ENCODE results near the gene ABCA1. TPM values are rescaled to one million over a fixed set of nuclear protein-coding genes. Genes with fewer than 3 reads are reported as not detected.
A peak's percentile ranks its signal among the peaks of the same experiment; 100 is the strongest.
"Not testable (repeated sequence)": the region's sequence is repeated elsewhere in the genome, so short reads cannot be mapped to it uniquely, and the experiment has no call there.

The ABCA1 gene
- polyA plus RNA-seq (2013, experiment 1 of 2) = 4.9 TPM
- polyA plus RNA-seq (2013, experiment 2 of 2) = 4.1 TPM

- Histone ChIP-seq H3K4me1 (ENCODE audit: insufficient read depth, low read length) (peaks cover 24% of the 10 kb centered on the region), H3K4me3 (ENCODE audit: low read length) (peak within 1 kb of the TSS; percentile 74), H3K9ac (ENCODE audit: low read depth, low read length) (peak within 1 kb of the TSS; percentile 65), H3K27me3 (ENCODE audit: insufficient read depth, low read length) (peaks cover 11% of the 10 kb centered on the region), H3K27ac (ENCODE audit: low read depth, low read length) (no peak within 1 kb of the TSS), H3K9me3 (ENCODE audit: insufficient read depth, low read depth, low read length) (no peaks in the 10 kb centered on the region), H3K36me3 (ENCODE audit: insufficient read depth, low read length) (no peaks in the 10 kb centered on the region)
- under 1% methylated on average over 53 of the region's 53 CpGs for WGBS
Observed at GRCh38 chr9:104927912-104928740, at the start of gene ABCA1. Gene ABCA1, minus strand, starts transcription at chr9:104928155. Its CDS starts 24,476 bp downstream, at chr9:104903679.

- H3K36me3 ChIP-seq (ENCODE audit: insufficient read depth, low read length) = no peaks in the 10 kb centered on the region
- H3K27me3 ChIP-seq (ENCODE audit: insufficient read depth, low read length) = no peaks in the 10 kb centered on the region
- no peak overlapping the region for H3K4me3 ChIP-seq (ENCODE audit: low read length)
- no peak overlapping the region for H3K27ac ChIP-seq (ENCODE audit: low read depth, low read length)
- no peak overlapping the region for H3K9ac ChIP-seq (ENCODE audit: low read depth, low read length)
- no peaks in the 10 kb centered on the region for H3K9me3 ChIP-seq (ENCODE audit: insufficient read depth, low read depth, low read length)
- H3K4me1 ChIP-seq (ENCODE audit: insufficient read depth, low read length) = no peaks in the 10 kb centered on the region
Observed at GRCh38 chr9:104977580-104977979, 49.6 kb upstream of the ABCA1 start.

- Histone ChIP-seq H3K9ac (ENCODE audit: low read depth, low read length) (no peak overlapping the region), H3K4me3 (ENCODE audit: low read length) (no peak overlapping the region), H3K4me1 (ENCODE audit: insufficient read depth, low read length) (no peaks in the 10 kb centered on the region), H3K36me3 (ENCODE audit: insufficient read depth, low read length) (no peaks in the 10 kb centered on the region), H3K9me3 (ENCODE audit: insufficient read depth, low read depth, low read length) (no peaks in the 10 kb centered on the region), H3K27me3 (ENCODE audit: insufficient read depth, low read length) (no peaks in the 10 kb centered on the region), H3K27ac (ENCODE audit: low read depth, low read length) (no peak overlapping the region)
- WGBS = 88% methylated on average over 5 of the region's 6 CpGs
Observed at GRCh38 chr9:104977168-104977567, 49.2 kb upstream of the ABCA1 start.

GRCh38 chr9:104975966-104976595 is 48.1 kb upstream of the ABCA1 start:
- not testable (repeated sequence) for H3K9me3 ChIP-seq (ENCODE audit: insufficient read depth, low read depth, low read length); H3K27me3 ChIP-seq (ENCODE audit: insufficient read depth, low read length); H3K4me3 ChIP-seq (ENCODE audit: low read length); H3K27ac ChIP-seq (ENCODE audit: low read depth, low read length); H3K36me3 ChIP-seq (ENCODE audit: insufficient read depth, low read length); H3K4me1 ChIP-seq (ENCODE audit: insufficient read depth, low read length); H3K9ac ChIP-seq (ENCODE audit: low read depth, low read length)
- 94% methylated on average over 7 of the region's 9 CpGs for WGBS

GRCh38 chr9:104974053-104974962 is 46.4 kb upstream of the ABCA1 start:
- 77% methylated on average over 8 of the region's 8 CpGs for WGBS
- Histone ChIP-seq H3K9ac (ENCODE audit: low read depth, low read length) (no peak overlapping the region), H3K27me3 (ENCODE audit: insufficient read depth, low read length) (no peaks in the 10 kb centered on the region), H3K27ac (ENCODE audit: low read depth, low read length) (no peak overlapping the region), H3K4me3 (ENCODE audit: low read length) (no peak overlapping the region), H3K36me3 (ENCODE audit: insufficient read depth, low read length) (no peaks in the 10 kb centered on the region), H3K9me3 (ENCODE audit: insufficient read depth, low read depth, low read length) (no peaks in the 10 kb centered on the region), H3K4me1 (ENCODE audit: insufficient read depth, low read length) (no peaks in the 10 kb centered on the region; the same call in 1 of the 2 replicates)

- no peak overlapping the region for H3K4me3 ChIP-seq (ENCODE audit: low read length)
- H3K36me3 ChIP-seq (ENCODE audit: insufficient read depth, low read length) = no peaks in the 10 kb centered on the region
- H3K9me3 ChIP-seq (ENCODE audit: insufficient read depth, low read depth, low read length) = no peaks in the 10 kb centered on the region
- no peaks in the 10 kb centered on the region for H3K27me3 ChIP-seq (ENCODE audit: insufficient read depth, low read length)
- no peak overlapping the region for H3K27ac ChIP-seq (ENCODE audit: low read depth, low read length)
- peaks cover 5% of the 10 kb centered on the region; the same call in 1 of the 2 replicates for H3K4me1 ChIP-seq (ENCODE audit: insufficient read depth, low read length)
- WGBS = 90% methylated on average over 3 of the region's 4 CpGs
- no peak overlapping the region for H3K9ac ChIP-seq (ENCODE audit: low read depth, low read length)
Observed at GRCh38 chr9:104972242-104972866, 44.4 kb upstream of the ABCA1 start.

- Histone ChIP-seq H3K4me1 (ENCODE audit: insufficient read depth, low read length) (peaks cover 10% of the 10 kb centered on the region; the same call in 1 of the 2 replicates), H3K9ac (ENCODE audit: low read depth, low read length) (no peak overlapping the region), H3K4me3 (ENCODE audit: low read length) (no peak overlapping the region), H3K27me3 (ENCODE audit: insufficient read depth, low read length) (no peaks in the 10 kb centered on the region), H3K36me3 (ENCODE audit: insufficient read depth, low read length) (no peaks in the 10 kb centered on the region), H3K9me3 (ENCODE audit: insufficient read depth, low read depth, low read length) (no peaks in the 10 kb centered on the region), H3K27ac (ENCODE audit: low read depth, low read length) (no peak overlapping the region)
- 93% methylated on average over 3 of the region's 3 CpGs for WGBS
Observed at GRCh38 chr9:104971511-104971910, 43.6 kb upstream of the ABCA1 start.

- WGBS = 96% methylated on average over 8 of the region's 8 CpGs
- no peaks in the 10 kb centered on the region for H3K27me3 ChIP-seq (ENCODE audit: insufficient read depth, low read length)
Observed at GRCh38 chr9:104970271-104970987, 42.5 kb upstream of the ABCA1 start.

GRCh38 chr9:104969116-104969515 is 41.2 kb upstream of the ABCA1 start:
- H3K4me3 ChIP-seq (ENCODE audit: low read length) = peak overlapping the region; percentile 83
- H3K27me3 ChIP-seq (ENCODE audit: insufficient read depth, low read length) = no peaks in the 10 kb centered on the region
- no peak overlapping the region for H3K9ac ChIP-seq (ENCODE audit: low read depth, low read length)
- H3K4me1 ChIP-seq (ENCODE audit: insufficient read depth, low read length) = peaks cover 10% of the 10 kb centered on the region; the same call in 1 of the 2 replicates
- WGBS = 10% methylated on average over 4 of the region's 4 CpGs
- no peaks in the 10 kb centered on the region for H3K9me3 ChIP-seq (ENCODE audit: insufficient read depth, low read depth, low read length)
- no peaks in the 10 kb centered on the region for H3K36me3 ChIP-seq (ENCODE audit: insufficient read depth, low read length)
- peak overlapping the region; percentile 86; the same call in 1 of the 2 replicates for H3K27ac ChIP-seq (ENCODE audit: low read depth, low read length)

More at GRCh38 chr9:104970271-104970987, 42.5 kb upstream of the ABCA1 start:
- Histone ChIP-seq H3K9ac (ENCODE audit: low read depth, low read length) (no peak overlapping the region), H3K36me3 (ENCODE audit: insufficient read depth, low read length) (no peaks in the 10 kb centered on the region), H3K9me3 (ENCODE audit: insufficient read depth, low read depth, low read length) (no peaks in the 10 kb centered on the region), H3K4me1 (ENCODE audit: insufficient read depth, low read length) (peaks cover 10% of the 10 kb centered on the region; the same call in 1 of the 2 replicates), H3K27ac (ENCODE audit: low read depth, low read length) (no peak overlapping the region), H3K4me3 (ENCODE audit: low read length) (no peak overlapping the region)
